ENCODE measurements around the gene NR1D1.
A peak's percentile ranks its signal among the peaks of the same experiment; 100 is the strongest.

The NR1D1 gene

DNA sequence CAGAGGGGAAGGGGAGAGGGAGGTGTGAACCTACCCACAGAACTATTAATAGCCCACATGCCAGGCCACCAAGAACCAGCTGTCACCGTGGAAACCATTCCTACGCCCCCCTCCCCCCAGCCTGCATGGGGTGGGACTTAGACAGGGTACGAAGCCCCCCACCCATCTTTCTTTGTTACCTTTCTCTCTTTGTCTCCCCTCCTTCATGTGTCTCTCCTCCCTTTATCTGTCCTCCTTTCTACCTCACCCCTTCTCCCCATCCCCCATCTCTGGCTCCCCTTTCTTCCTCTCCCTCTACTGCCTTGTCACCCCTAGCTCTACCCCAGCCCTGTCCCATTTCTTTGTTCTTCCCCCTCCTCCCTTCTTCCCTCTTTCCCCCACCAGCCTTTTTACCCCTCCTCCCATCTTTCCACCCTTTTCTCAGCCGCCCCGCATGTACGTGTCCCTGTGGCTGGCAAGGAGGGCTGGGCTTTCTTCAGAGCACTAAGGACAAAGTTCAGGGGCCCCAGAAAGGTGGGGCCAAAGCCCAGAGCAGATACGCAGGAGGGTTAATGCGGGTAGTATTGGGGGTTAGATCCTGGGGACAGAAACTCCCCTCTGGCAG lies 29.6 kb downstream of the NR1D1 start (continued):
- TF ChIP-seq, protein P1, sequence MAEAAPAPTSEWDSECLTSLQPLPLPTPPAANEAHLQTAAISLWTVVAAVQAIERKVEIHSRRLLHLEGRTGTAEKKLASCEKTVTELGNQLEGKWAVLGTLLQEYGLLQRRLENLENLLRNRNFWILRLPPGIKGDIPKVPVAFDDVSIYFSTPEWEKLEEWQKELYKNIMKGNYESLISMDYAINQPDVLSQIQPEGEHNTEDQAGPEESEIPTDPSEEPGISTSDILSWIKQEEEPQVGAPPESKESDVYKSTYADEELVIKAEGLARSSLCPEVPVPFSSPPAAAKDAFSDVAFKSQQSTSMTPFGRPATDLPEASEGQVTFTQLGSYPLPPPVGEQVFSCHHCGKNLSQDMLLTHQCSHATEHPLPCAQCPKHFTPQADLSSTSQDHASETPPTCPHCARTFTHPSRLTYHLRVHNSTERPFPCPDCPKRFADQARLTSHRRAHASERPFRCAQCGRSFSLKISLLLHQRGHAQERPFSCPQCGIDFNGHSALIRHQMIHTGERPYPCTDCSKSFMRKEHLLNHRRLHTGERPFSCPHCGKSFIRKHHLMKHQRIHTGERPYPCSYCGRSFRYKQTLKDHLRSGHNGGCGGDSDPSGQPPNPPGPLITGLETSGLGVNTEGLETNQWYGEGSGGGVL (tag by site-specific recombination; IDR thresholded peaks at IDR 0.05): peak; percentile 76
- TF ChIP-seq ZNF394 (tag by site-specific recombination; IDR thresholded peaks at IDR 0.05; ENCODE audit: borderline replicate concordance): no peak

DNA sequence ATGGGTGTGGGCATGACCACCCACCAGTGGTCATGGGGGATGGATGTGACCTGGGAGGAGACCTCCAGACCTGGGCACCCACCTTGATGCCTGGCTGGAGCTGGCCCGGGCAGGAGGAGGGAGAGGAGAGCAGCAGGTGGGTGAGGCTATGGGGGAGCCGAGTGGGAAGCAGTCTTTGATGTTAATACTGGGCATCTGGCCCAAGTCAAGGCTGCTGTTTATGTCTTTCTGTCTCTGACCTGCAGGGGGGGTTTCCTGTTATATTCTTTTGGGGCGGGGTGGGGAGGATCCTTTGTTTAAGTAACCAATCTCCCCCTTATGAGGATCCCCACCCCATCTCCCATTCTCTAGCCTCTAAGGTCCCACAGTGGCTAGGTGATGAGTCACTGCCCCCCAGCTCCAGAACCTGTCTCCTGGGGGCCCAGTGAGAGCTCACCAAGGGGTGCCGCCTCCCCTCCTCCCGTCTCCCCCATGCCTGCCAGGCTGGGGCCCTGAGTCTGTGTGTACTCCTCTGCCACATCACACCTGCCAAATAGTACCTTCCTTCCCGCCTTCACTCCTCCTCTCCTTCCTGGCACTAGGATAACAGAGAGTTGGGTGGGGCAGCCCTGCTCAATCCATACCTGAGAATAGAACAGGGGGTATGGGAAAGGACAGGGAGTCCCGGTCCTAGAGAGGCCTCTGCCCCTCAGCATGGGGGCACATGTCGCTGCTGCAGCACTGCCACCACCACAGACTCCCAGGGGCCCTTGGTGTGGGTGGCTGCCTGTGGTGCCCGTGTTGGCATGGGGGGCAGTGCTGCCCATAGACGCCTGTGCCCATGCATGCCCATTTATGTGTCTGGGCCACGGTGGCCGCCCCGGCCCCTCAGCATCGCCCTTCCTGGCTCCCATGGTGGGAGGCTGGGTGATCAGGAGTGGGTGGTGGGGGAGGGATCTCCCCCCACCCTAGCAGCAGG lies 30.4 kb downstream of the NR1D1 start:
- no peaks in the 10 kb centered on the region for H3K9me3 ChIP-seq (ENCODE audit: control insufficient read depth, insufficient read depth, low read depth, low read length)
- CTCF ChIA-PET: interaction anchor here (0.7 to 6.0 kb wide), 11 partner anchors 11 to 448 kb away, joined by 3 to 43 read pairs (median 5); no protein-coding TSS in a partner anchor
- no peak overlapping the region for H3K27ac ChIP-seq (ENCODE audit: extremely low read depth, low read depth, low read length)
- H3K36me3 ChIP-seq (ENCODE audit: control insufficient read depth in 2 of 2, insufficient read depth in 1 of 2, low read length in 2 of 2): peaks cover 0 to 7% of the 10 kb centered on the region in 2 experiments; a peak in 1 of 3 replicates
- peaks cover 40% of the 10 kb centered on the region for H3K4me1 ChIP-seq (ENCODE audit: control insufficient read depth, insufficient read depth, low read length)
- POLR2A ChIA-PET: interaction anchor here (0.8 kb wide), 1 partner anchor 29 kb away, joined by 3 read pairs; no protein-coding TSS in a partner anchor
- no peak overlapping the region for H3K4me3 ChIP-seq (ENCODE audit: low read depth, low read length)
- TF ChIP-seq ZNF843 (tag by site-specific recombination; IDR thresholded peaks at IDR 0.05) (no peak), KLF1 (tag by site-specific recombination; IDR thresholded peaks at IDR 0.05) (peak; percentile 78), ZNF585B (tag by site-specific recombination; IDR thresholded peaks at IDR 0.05) (no peak), WT1 (tag by site-specific recombination; IDR thresholded peaks at IDR 0.05) (peak; percentile 51), ZNF311 (tag by site-specific recombination; IDR thresholded peaks at IDR 0.05; ENCODE audit: borderline replicate concordance) (no peak), SP2 (tag by site-specific recombination; IDR thresholded peaks at IDR 0.05) (peak; percentile 31; the same call in 1 of the 2 replicates), SCRT1 (tag by site-specific recombination; IDR thresholded peaks at IDR 0.05; ENCODE audit: borderline replicate concordance) (peak; percentile 67; the same call in 1 of the 2 replicates), ZNF423 (tag by site-specific recombination; IDR thresholded peaks at IDR 0.05) (peak; percentile 9; the same call in 1 of the 2 replicates), ZSCAN30 (tag by site-specific recombination; IDR thresholded peaks at IDR 0.05) (0 out of 2 replicates have a peak, but pooled peaks have one; percentile 10), ZFHX2 (tag by site-specific recombination; conservative IDR thresholded peaks at IDR 0.05) (peak; percentile 96), ZIC2 (tag by site-specific recombination; IDR thresholded peaks at IDR 0.05) (peak; percentile 83), GLIS1 (tag by site-specific recombination; IDR thresholded peaks at IDR 0.05) (peak; percentile 99), HOXA7 (CRISPR knock-in tag; IDR thresholded peaks at IDR 0.05; ENCODE audit: borderline replicate concordance) (no peak), ZBTB17 (tag by site-specific recombination; IDR thresholded peaks at IDR 0.05) (peak; percentile 95), SCRT2 (tag by site-specific recombination; IDR thresholded peaks at IDR 0.05) (peak; percentile 96), ZNF133 (tag by site-specific recombination; IDR thresholded peaks at IDR 0.05) (no peak), ZNF600 (tag by site-specific recombination; IDR thresholded peaks at IDR 0.05) (peak; percentile 61), SP7 (tag by site-specific recombination; IDR thresholded peaks at IDR 0.05) (peak; percentile 25; the same call in 1 of the 2 replicates), ZNF354C (tag by site-specific recombination; IDR thresholded peaks at IDR 0.05; ENCODE audit: borderline replicate concordance, low read depth) (no peak)
- TF ChIP-seq, protein P2, sequence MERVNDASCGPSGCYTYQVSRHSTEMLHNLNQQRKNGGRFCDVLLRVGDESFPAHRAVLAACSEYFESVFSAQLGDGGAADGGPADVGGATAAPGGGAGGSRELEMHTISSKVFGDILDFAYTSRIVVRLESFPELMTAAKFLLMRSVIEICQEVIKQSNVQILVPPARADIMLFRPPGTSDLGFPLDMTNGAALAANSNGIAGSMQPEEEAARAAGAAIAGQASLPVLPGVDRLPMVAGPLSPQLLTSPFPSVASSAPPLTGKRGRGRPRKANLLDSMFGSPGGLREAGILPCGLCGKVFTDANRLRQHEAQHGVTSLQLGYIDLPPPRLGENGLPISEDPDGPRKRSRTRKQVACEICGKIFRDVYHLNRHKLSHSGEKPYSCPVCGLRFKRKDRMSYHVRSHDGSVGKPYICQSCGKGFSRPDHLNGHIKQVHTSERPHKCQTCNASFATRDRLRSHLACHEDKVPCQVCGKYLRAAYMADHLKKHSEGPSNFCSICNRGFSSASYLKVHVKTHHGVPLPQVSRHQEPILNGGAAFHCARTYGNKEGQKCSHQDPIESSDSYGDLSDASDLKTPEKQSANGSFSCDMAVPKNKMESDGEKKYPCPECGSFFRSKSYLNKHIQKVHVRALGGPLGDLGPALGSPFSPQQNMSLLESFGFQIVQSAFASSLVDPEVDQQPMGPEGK (tag by site-specific recombination; IDR thresholded peaks at IDR 0.05): peak; percentile 45; the same call in 1 of the 2 replicates
- TF ChIP-seq, protein P3, sequence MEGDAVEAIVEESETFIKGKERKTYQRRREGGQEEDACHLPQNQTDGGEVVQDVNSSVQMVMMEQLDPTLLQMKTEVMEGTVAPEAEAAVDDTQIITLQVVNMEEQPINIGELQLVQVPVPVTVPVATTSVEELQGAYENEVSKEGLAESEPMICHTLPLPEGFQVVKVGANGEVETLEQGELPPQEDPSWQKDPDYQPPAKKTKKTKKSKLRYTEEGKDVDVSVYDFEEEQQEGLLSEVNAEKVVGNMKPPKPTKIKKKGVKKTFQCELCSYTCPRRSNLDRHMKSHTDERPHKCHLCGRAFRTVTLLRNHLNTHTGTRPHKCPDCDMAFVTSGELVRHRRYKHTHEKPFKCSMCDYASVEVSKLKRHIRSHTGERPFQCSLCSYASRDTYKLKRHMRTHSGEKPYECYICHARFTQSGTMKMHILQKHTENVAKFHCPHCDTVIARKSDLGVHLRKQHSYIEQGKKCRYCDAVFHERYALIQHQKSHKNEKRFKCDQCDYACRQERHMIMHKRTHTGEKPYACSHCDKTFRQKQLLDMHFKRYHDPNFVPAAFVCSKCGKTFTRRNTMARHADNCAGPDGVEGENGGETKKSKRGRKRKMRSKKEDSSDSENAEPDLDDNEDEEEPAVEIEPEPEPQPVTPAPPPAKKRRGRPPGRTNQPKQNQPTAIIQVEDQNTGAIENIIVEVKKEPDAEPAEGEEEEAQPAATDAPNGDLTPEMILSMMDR (tag by site-specific recombination; IDR thresholded peaks at IDR 0.05): 0 out of 2 replicates have a peak, but pooled peaks have one; percentile 33
- TF ChIP-seq, protein P4, sequence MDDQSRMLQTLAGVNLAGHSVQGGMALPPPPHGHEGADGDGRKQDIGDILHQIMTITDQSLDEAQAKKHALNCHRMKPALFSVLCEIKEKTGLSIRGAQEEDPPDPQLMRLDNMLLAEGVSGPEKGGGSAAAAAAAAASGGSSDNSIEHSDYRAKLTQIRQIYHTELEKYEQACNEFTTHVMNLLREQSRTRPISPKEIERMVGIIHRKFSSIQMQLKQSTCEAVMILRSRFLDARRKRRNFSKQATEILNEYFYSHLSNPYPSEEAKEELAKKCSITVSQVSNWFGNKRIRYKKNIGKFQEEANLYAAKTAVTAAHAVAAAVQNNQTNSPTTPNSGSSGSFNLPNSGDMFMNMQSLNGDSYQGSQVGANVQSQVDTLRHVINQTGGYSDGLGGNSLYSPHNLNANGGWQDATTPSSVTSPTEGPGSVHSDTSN (CRISPR knock-in tag; IDR thresholded peaks at IDR 0.05): no peak
- TF ChIP-seq, protein P5, sequence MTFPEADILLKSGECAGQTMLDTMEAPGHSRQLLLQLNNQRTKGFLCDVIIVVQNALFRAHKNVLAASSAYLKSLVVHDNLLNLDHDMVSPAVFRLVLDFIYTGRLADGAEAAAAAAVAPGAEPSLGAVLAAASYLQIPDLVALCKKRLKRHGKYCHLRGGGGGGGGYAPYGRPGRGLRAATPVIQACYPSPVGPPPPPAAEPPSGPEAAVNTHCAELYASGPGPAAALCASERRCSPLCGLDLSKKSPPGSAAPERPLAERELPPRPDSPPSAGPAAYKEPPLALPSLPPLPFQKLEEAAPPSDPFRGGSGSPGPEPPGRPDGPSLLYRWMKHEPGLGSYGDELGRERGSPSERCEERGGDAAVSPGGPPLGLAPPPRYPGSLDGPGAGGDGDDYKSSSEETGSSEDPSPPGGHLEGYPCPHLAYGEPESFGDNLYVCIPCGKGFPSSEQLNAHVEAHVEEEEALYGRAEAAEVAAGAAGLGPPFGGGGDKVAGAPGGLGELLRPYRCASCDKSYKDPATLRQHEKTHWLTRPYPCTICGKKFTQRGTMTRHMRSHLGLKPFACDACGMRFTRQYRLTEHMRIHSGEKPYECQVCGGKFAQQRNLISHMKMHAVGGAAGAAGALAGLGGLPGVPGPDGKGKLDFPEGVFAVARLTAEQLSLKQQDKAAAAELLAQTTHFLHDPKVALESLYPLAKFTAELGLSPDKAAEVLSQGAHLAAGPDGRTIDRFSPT (tag by site-specific recombination; IDR thresholded peaks at IDR 0.05): peak; percentile 99

Measured in HEK293 (cell line).